RCC 7860 (cell line): ENCODE data around the gene PINLYP.
"Not testable (repeated sequence)": the region's sequence is repeated elsewhere in the genome, so short reads cannot be mapped to it uniquely, and the experiment has no call there.

Experiments used
- DNase-seq: peaks from one replicate; pipeline ENCODE4 v3.0.0-alpha.2; 2015; ENCODE audit warnings: low spot score
- FAIRE-seq: peaks from 2 replicates; lab custom pipeline; 2012; peaks lifted over from hg19 to GRCh38; lab: Jason Lieb, UNC

Gene PINLYP

DNA sequence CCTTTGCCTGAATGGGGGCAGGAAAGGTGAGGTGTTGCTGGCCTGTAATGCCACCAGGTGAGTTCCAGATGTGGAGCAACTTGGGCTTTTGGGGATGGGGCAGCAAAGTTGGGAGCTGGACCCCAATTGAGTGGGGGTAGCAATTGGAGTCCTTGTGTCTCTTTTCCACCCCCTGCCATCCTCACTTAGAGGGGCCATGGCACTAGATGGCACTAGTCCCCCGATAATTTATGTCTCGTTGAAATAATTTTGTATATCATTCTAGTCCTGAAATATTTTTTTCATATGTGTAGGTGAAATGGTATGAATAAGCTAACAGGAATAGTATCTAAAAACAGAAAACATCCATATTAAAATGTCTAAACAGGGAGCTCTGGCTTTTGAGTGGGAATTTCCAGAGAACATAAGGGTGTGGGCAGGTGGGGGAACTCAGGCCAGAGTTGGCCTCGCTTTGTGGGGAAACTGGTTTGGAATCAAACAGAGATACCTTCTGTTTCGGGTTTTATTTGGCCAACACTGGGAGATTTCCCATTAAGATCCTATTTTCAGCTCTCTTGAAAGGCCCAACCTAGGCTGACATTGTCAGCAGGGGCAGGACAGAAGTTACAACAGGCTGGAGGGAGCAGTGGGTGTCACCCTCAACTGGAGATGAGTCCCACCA is 24.2 kb downstream of the PINLYP start:
- DNase-seq = no peak
- no peak for FAIRE-seq

- not testable (repeated sequence) for DNase-seq, FAIRE-seq
Measured at GRCh38 chr19:43600326-43600725, 24.7 kb downstream of the PINLYP start.

GRCh38 chr19:43605875-43606568 is 30.4 kb downstream of the PINLYP start:
- DNase-seq = no peak
- no peak for FAIRE-seq

GRCh38 chr19:43606569-43607229 is 31.1 kb downstream of the PINLYP start:
- DNase-seq (no peak), FAIRE-seq (no peak)

GRCh38 chr19:43607238-43608205 is 31.9 kb downstream of the PINLYP start:
- no peak for FAIRE-seq

GRCh38 chr19:43609872-43610271 is 34.3 kb downstream of the PINLYP start:
- DNase-seq = no peak
- FAIRE-seq = no peak

More at GRCh38 chr19:43607238-43608205, 31.9 kb downstream of the PINLYP start:
- DNase-seq = no peak

DNA sequence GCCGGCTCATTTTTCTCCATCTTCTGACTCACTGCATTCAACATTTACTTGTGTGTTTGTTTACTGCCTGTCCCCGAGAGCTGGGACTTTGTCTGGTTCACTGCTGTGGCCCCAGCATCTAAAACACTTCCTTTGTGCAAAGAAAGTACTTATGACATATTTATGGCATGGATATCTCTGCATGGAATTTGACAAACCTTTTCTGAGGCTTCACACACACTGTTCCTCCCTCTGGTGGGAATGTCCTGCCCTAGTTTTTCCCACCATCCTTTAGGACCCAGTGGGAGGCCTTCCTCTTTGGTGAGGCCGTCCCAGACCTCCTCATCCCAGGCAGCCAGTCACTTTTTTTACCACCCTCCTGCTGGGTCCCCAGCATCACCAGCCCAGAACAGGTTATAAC is 34.9 kb downstream of the PINLYP start:
- no peak for DNase-seq
- FAIRE-seq = no peak

DNA sequence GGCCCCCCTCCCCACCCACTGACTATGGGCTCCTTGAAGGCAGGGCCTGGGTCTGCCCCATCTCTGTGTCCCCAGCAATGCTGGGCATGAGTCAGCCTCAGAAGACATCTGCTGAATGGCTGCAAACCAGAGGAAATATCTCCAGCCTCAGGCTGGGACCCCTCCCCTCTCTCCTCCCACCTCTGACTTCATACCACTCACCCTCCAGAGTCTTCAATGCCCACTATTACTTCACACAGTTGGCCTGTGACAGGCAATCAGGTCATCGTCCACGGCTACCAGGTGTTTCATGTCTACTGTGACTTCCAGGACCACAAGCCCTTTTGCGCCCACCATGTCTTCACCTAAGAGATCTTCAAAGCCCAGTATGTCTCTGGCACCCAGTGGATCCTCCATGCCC is 36.2 kb downstream of the PINLYP start, which contains the start of gene SRRM5:
SRRM5 (plus strand) TSS at position 301 of the 400 bp plus-strand sequence; CDS start at position 335, 34 bp downstream.
- no peak for DNase-seq
- FAIRE-seq = no peak

DNA sequence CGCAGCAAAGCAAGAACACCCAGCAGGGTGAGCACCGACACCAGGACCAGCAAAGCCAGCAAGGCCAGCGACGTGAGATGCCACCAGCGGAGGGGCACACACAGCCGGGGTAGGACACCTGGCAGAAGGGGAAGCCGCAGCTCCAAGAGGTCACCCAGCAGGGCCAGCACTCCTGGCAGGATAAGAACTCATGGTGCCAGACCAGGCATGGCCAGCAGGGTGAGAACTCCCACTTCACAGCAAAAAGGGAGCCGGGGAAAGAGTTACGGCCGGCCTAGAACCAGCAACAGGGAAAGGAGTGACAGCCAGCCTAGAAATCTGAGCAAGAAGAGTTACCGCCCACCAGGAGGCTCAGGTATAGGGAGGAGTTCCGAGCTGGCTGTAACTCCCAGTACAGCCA is 36.8 kb downstream of the PINLYP start:
- FAIRE-seq (no peak), DNase-seq (no peak)

- no peak for FAIRE-seq
- no peak for DNase-seq
Measured at GRCh38 chr19:43616306-43616705, 40.7 kb downstream of the PINLYP start.

GRCh38 chr19:43616954-43617353 is 41.4 kb downstream of the PINLYP start:
- DNase-seq (no peak), FAIRE-seq (no peak)

GRCh38 chr19:43618921-43619261 is 43.3 kb downstream of the PINLYP start:
- FAIRE-seq = no peak
- DNase-seq = peak; percentile 17

- no peak for FAIRE-seq
- DNase-seq = peak; percentile 51
Measured at GRCh38 chr19:43619262-43620060, 43.9 kb downstream of the PINLYP start, which contains the start of gene ZNF428. TSS of gene ZNF428 (minus strand) at chr19:43619629. CDS start at chr19:43614304, 5,325 bp downstream.

GRCh38 chr19:43620061-43621001 is 44.7 kb downstream of the PINLYP start:
- FAIRE-seq = no peak
- no peak for DNase-seq

GRCh38 chr19:43622070-43622469 is 46.5 kb downstream of the PINLYP start:
- DNase-seq = no peak
- no peak for FAIRE-seq

- no peak for FAIRE-seq
- DNase-seq = no peak
Measured at GRCh38 chr19:43622956-43623355, 47.4 kb downstream of the PINLYP start.

DNA sequence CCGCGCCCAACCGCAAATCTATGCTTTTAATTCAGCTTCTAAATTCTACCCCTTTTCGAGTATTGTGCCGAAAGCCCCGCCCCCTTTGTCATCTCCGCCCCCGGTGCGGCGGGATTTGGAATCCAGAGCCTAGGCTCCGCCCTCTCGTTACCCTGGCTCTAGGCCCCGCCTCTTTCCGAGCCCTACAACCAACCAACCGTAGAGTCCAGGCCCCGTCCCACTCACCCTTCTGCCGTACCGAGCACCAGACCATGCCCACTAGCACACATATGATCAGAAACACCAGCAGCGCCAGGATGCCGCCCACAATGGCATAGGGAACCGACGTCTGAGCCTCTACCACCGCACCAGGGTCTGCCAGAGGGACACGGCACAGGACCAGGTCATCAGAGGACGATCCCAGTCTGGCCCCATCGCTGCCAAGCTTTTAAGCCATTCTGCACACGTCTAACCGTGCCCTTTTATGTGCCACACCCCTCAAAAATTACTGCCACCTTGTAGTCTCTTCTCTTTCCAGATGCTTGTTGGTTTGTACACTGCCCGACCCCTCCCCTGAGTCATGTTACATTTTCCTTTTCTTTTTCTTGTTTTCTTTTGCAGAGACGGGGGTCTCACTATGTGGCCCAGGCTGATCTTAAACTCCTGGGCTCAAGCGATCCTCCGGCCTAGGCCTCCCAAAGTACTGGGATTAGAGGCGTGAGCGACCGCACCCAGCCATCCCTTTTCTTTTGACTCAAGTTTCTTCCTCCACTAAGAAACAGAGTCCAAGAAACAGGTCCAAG is 48.5 kb downstream of the PINLYP start:
- DNase-seq (no peak), FAIRE-seq (no peak)

DNA sequence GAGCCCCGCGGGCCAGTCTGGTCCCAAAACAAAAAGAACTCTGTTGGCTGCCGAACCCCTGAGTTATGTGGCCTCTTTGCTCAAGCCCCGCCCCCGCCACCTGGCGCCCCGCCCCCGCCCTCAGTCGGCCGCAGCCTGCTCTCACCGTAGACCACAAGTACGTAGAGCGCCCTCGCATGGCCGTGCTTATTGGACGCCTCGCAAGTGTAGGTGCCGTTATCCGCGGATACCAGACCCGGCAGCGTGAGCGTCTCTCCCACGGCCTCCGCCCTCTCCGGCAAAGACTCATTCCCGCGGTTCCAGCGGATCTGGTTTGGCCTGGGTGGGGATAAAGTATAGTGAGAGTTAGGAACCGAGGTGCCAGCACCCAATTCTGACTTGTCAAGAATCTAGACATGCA is 49.3 kb downstream of the PINLYP start:
- DNase-seq = no peak

More for the DNA sequence above, 49.3 kb downstream of the PINLYP start:
- no peak for FAIRE-seq
